HEK293 (cell line): ENCODE results near the gene JOSD2.
A peak's percentile ranks its signal among the peaks of the same experiment; 100 is the strongest.

Experiments used
- CTCF ChIA-PET: fragments of 350-600 bp; formaldehyde crosslinking; extraction: SDS; loops from one replicate; lab custom pipeline; 2021; ENCODE audit warnings: antibody characterized with exemption; lab: Yijun Ruan, JAX
- POLR2A ChIA-PET: fragments of 300-600 bp; formaldehyde crosslinking; extraction: SDS; loops from one replicate; lab custom pipeline; 2020; ENCODE audit warnings: antibody characterized with exemption, inconsistent platforms; lab: Yijun Ruan, JAX
- H3K27ac ChIP-seq: fragments of 200-500 bp; sonication (Bioruptor generic); 2 replicates; pipeline ENCODE4 v1.5.1; 2014; ENCODE audit warnings: low read depth, low read length, control low read depth, inconsistent platforms; ENCODE audit errors: extremely low read depth
- H3K36me3 ChIP-seq, 2 experiments: fragments of 200-500 bp in 1 of 2; sonication (Bioruptor generic) in 1 of 2; 1 replicate in 1 of 2; 2 replicates in 1 of 2; pipeline ENCODE4 v1.5.1; 2014 to 2017; ENCODE audit warnings: inconsistent platforms in 2 of 2, low read length in 2 of 2; ENCODE audit not compliant: control insufficient read depth in 2 of 2, insufficient read depth in 1 of 2
- H3K4me1 ChIP-seq: fragments of 200-500 bp; sonication (Bioruptor generic); 2 replicates; pipeline ENCODE4 v1.5.1; 2014; ENCODE audit warnings: mild to moderate bottlenecking, low read length, inconsistent platforms; ENCODE audit not compliant: control insufficient read depth, insufficient read depth
- H3K4me3 ChIP-seq: 2 replicates; pipeline ENCODE4 v1.5.1; 2011; ENCODE audit warnings: low read depth, mild to moderate bottlenecking, control low read depth, low read length, moderate library complexity
- H3K9me3 ChIP-seq: fragments of 200-500 bp; sonication (Bioruptor generic); 2 replicates; pipeline ENCODE4 v1.5.1; 2014; ENCODE audit warnings: low read depth, low read length, inconsistent platforms; ENCODE audit not compliant: control insufficient read depth, insufficient read depth
- FEZF1 ChIP-seq: fragments of 450-650 bp; formaldehyde crosslinking; IDR thresholded peaks from 2 replicates; pipeline ENCODE4 v1.5.1; 2016; ENCODE audit warnings: missing biosample characterization, missing genetic modification characterization
- HOXA7 ChIP-seq: sonication (generic); formaldehyde crosslinking; IDR thresholded peaks from 2 replicates; pipeline ENCODE4 v1.8.1; 2022; ENCODE audit warnings: missing genetic modification reagents, borderline replicate concordance
- KLF8 ChIP-seq: fragments of 450-650 bp; formaldehyde crosslinking; IDR thresholded peaks from 2 replicates; pipeline ENCODE4 v1.5.1; 2016; ENCODE audit warnings: missing biosample characterization, missing genetic modification characterization
- SCRT1 ChIP-seq: fragments of 450-650 bp; formaldehyde crosslinking; IDR thresholded peaks from 2 replicates; pipeline ENCODE4 v1.5.1; 2016; ENCODE audit warnings: missing biosample characterization, missing genetic modification characterization, borderline replicate concordance
- SCRT2 ChIP-seq: fragments of 450-650 bp; formaldehyde crosslinking; IDR thresholded peaks from 2 replicates; pipeline ENCODE4 v1.5.1; 2016; ENCODE audit warnings: missing biosample characterization, missing genetic modification characterization
- ZBTB48 ChIP-seq: fragments of 450-650 bp; formaldehyde crosslinking; IDR thresholded peaks from 2 replicates; pipeline ENCODE4 v1.5.1; 2016; ENCODE audit warnings: missing biosample characterization, missing genetic modification characterization
- ZIC2 ChIP-seq: fragments of 450-650 bp; formaldehyde crosslinking; IDR thresholded peaks from 2 replicates; pipeline ENCODE4 v1.5.1; 2016; ENCODE audit warnings: missing biosample characterization, missing genetic modification characterization
- ZNF132 ChIP-seq: fragments of 450-650 bp; formaldehyde crosslinking; IDR thresholded peaks from 2 replicates; pipeline ENCODE4 v1.5.1; 2017; ENCODE audit warnings: missing biosample characterization, missing genetic modification characterization, borderline replicate concordance
- ZNF146 ChIP-seq: fragments of 450-650 bp; formaldehyde crosslinking; IDR thresholded peaks from 2 replicates; pipeline ENCODE4 v1.5.1; 2016; ENCODE audit warnings: missing biosample characterization, missing genetic modification characterization
- ZNF157 ChIP-seq: fragments of 450-650 bp; formaldehyde crosslinking; IDR thresholded peaks from 2 replicates; pipeline ENCODE4 v1.5.1; 2016; ENCODE audit warnings: missing biosample characterization, missing genetic modification characterization
- ZNF354C ChIP-seq: fragments of 450-650 bp; formaldehyde crosslinking; IDR thresholded peaks from 2 replicates; pipeline ENCODE4 v1.5.1; 2016; ENCODE audit warnings: missing biosample characterization, missing genetic modification characterization, low read depth, borderline replicate concordance
- ZNF654 ChIP-seq: fragments of 450-650 bp; formaldehyde crosslinking; IDR thresholded peaks from 2 replicates; pipeline ENCODE4 v1.5.1; 2016; ENCODE audit warnings: low read depth, missing biosample characterization, missing genetic modification characterization
- ZSCAN4 ChIP-seq: fragments of 450-650 bp; formaldehyde crosslinking; IDR thresholded peaks from 2 replicates; pipeline ENCODE4 v1.5.1; 2017; ENCODE audit warnings: missing biosample characterization, missing genetic modification characterization
- TF ChIP-seq, protein P1 (sequence below): fragments of 450-650 bp; formaldehyde crosslinking; IDR thresholded peaks from 2 replicates; pipeline ENCODE4 v1.5.1; 2016; ENCODE audit warnings: missing biosample characterization, missing genetic modification characterization
- TF ChIP-seq, protein P2 (sequence below): fragments of 450-650 bp; formaldehyde crosslinking; IDR thresholded peaks from 2 replicates; pipeline ENCODE4 v1.5.1; 2016; ENCODE audit warnings: missing biosample characterization, missing genetic modification characterization
- TF ChIP-seq, protein P3 (sequence below): fragments of 450-650 bp; formaldehyde crosslinking; IDR thresholded peaks from 2 replicates; pipeline ENCODE4 v1.5.1; 2016; ENCODE audit warnings: missing biosample characterization, missing genetic modification characterization
- TF ChIP-seq, protein P4 (sequence below): sonication (generic); formaldehyde crosslinking; IDR thresholded peaks from 2 replicates; pipeline ENCODE4 v1.8.1; 2022; ENCODE audit warnings: mild to moderate bottlenecking, moderate library complexity, missing genetic modification reagents

The JOSD2 gene

DNA sequence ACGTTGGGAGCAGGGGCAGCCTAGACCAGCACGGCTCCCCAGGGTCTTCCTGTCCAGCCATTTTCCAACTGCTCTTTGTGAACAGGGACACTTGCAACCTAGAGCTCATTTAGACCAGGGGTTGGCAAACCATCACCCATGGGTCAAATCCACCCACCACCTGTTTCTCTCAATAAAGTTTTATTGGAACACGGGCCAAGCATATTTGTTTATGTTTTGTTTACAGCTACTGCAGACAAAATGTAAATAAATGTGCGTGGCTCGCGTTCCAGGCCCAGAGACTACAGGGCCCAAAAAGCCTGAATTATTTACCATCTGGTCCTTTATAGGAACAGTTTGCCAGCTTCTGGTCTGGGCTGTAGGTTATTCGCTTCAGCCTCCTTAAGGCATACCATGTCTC is 48.0 kb downstream of the JOSD2 start:
- no peak overlapping the region for H3K4me3 ChIP-seq
- no peaks in the 10 kb centered on the region for H3K4me1 ChIP-seq
- no peaks in the 10 kb centered on the region for H3K9me3 ChIP-seq
- H3K36me3 ChIP-seq, result no peaks in the 10 kb centered on the region
- CTCF ChIA-PET, result interaction anchor here (0.6 to 4.7 kb wide), 10 partner anchors 10 to 139 kb away, joined by 3 to 99 read pairs (median 5); partner anchors contain the start of genes NAPSA and NR1H2
- no peak overlapping the region for H3K27ac ChIP-seq
- TF ChIP-seq HOXA7 (CRISPR knock-in tag) (no peak), ZNF354C (tag by site-specific recombination) (no peak), ZNF132 (no peak), ZIC2 (tag by site-specific recombination) (no peak)
- TF ChIP-seq, protein P1, sequence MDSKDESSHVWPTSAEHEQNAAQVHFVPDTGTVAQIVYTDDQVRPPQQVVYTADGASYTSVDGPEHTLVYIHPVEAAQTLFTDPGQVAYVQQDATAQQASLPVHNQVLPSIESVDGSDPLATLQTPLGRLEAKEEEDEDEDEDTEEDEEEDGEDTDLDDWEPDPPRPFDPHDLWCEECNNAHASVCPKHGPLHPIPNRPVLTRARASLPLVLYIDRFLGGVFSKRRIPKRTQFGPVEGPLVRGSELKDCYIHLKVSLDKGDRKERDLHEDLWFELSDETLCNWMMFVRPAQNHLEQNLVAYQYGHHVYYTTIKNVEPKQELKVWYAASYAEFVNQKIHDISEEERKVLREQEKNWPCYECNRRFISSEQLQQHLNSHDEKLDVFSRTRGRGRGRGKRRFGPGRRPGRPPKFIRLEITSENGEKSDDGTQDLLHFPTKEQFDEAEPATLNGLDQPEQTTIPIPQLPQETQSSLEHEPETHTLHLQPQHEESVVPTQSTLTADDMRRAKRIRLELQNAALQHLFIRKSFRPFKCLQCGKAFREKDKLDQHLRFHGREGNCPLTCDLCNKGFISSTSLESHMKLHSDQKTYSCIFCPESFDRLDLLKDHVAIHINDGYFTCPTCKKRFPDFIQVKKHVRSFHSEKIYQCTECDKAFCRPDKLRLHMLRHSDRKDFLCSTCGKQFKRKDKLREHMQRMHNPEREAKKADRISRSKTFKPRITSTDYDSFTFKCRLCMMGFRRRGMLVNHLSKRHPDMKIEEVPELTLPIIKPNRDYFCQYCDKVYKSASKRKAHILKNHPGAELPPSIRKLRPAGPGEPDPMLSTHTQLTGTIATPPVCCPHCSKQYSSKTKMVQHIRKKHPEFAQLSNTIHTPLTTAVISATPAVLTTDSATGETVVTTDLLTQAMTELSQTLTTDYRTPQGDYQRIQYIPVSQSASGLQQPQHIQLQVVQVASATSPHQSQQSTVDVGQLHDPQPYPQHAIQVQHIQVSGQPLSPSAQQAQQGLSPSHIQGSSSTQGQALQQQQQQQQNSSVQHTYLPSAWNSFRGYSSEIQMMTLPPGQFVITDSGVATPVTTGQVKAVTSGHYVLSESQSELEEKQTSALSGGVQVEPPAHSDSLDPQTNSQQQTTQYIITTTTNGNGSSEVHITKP (tag by site-specific recombination), result no peak
- POLR2A ChIA-PET, result interaction anchor here (0.8 to 1.4 kb wide), 2 partner anchors 95 to 134 kb away, joined by 3 to 8 read pairs; partner anchors contain the start of gene KCNC3

- H3K27ac ChIP-seq, result no peak overlapping the region
- H3K4me1 ChIP-seq, result no peaks in the 10 kb centered on the region
- H3K9me3 ChIP-seq, result no peaks in the 10 kb centered on the region
- CTCF ChIA-PET, result interaction anchor here (0.6 to 4.7 kb wide), 42 partner anchors 9 to 851 kb away, joined by 3 to 99 read pairs (median 4); partner anchors contain the start of genes JOSD2 and NR1H2
- POLR2A ChIA-PET, result interaction anchor here (1.0 to 1.5 kb wide), 7 partner anchors 13 to 533 kb away, joined by 3 to 8 read pairs (median 4); partner anchors contain the start of genes JOSD2, KCNC3 and NR1H2
- H3K4me3 ChIP-seq, result no peak overlapping the region
- H3K36me3 ChIP-seq, result no peaks in the 10 kb centered on the region
- TF ChIP-seq SCRT2 (tag by site-specific recombination), result peak; percentile 92
- TF ChIP-seq SCRT1, result peak; percentile 83
- TF ChIP-seq FEZF1 (tag by site-specific recombination), result 0 out of 2 replicates have a peak, but pooled peaks have one; percentile 6
- 0 out of 2 replicates have a peak, but pooled peaks have one; percentile 25 for TF ChIP-seq KLF8 (tag by site-specific recombination)
- TF ChIP-seq ZSCAN4 (tag by site-specific recombination), result no peak
- TF ChIP-seq ZNF157 (tag by site-specific recombination), result no peak
- TF ChIP-seq, protein P1 (tag by site-specific recombination), result 0 out of 2 replicates have a peak, but pooled peaks have one; percentile 11
- TF ChIP-seq, protein P2, sequence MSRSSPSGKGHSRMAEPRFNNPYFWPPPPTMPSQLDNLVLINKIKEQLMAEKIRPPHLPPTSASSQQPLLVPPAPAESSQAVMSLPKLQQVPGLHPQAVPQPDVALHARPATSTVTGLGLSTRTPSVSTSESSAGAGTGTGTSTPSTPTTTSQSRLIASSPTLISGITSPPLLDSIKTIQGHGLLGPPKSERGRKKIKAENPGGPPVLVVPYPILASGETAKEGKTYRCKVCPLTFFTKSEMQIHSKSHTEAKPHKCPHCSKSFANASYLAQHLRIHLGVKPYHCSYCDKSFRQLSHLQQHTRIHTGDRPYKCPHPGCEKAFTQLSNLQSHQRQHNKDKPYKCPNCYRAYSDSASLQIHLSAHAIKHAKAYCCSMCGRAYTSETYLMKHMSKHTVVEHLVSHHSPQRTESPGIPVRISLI, result peak; percentile 83
- TF ChIP-seq, protein P3, sequence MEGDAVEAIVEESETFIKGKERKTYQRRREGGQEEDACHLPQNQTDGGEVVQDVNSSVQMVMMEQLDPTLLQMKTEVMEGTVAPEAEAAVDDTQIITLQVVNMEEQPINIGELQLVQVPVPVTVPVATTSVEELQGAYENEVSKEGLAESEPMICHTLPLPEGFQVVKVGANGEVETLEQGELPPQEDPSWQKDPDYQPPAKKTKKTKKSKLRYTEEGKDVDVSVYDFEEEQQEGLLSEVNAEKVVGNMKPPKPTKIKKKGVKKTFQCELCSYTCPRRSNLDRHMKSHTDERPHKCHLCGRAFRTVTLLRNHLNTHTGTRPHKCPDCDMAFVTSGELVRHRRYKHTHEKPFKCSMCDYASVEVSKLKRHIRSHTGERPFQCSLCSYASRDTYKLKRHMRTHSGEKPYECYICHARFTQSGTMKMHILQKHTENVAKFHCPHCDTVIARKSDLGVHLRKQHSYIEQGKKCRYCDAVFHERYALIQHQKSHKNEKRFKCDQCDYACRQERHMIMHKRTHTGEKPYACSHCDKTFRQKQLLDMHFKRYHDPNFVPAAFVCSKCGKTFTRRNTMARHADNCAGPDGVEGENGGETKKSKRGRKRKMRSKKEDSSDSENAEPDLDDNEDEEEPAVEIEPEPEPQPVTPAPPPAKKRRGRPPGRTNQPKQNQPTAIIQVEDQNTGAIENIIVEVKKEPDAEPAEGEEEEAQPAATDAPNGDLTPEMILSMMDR (tag by site-specific recombination), result peak; percentile 87
- TF ChIP-seq, protein P4, sequence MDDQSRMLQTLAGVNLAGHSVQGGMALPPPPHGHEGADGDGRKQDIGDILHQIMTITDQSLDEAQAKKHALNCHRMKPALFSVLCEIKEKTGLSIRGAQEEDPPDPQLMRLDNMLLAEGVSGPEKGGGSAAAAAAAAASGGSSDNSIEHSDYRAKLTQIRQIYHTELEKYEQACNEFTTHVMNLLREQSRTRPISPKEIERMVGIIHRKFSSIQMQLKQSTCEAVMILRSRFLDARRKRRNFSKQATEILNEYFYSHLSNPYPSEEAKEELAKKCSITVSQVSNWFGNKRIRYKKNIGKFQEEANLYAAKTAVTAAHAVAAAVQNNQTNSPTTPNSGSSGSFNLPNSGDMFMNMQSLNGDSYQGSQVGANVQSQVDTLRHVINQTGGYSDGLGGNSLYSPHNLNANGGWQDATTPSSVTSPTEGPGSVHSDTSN (CRISPR knock-in tag), result peak; percentile 58; the same call in 1 of the 2 replicates
- TF ChIP-seq ZNF146 (tag by site-specific recombination), result no peak
- TF ChIP-seq ZBTB48 (tag by site-specific recombination), result peak; percentile 68
- peak; percentile 66 for TF ChIP-seq ZNF654 (tag by site-specific recombination)
Observed at GRCh38 chr19:50461066-50461875, 49.7 kb downstream of the JOSD2 start.
